Neural cell (in vitro differentiated cells): ENCODE data around the gene SLC43A3. TPM values are rescaled to one million over a fixed set of nuclear protein-coding genes. Genes with fewer than 3 reads are reported as not detected.

Experiments
- H2AFZ ChIP-seq: fragments of 200-600, 300-800 bp; sonication (generic), shearing (Covaris generic); 2 replicates; pipeline ENCODE4 v1.6.0; 2014; ENCODE audit warnings: low read depth, mild to moderate bottlenecking, antibody characterized with exemption, low read length, moderate library complexity
- H3F3A ChIP-seq: fragments of 200-600 bp; shearing (Covaris generic); 2 replicates; pipeline ENCODE4 v1.6.1; 2016; ENCODE audit warnings: mild to moderate bottlenecking, moderate library complexity, mixed read lengths, antibody characterized with exemption, low read length; ENCODE audit not compliant: insufficient read depth, poor library complexity, severe bottlenecking
- H3K27ac ChIP-seq: fragments of 200-600, 300-800 bp; sonication (generic), shearing (Covaris generic); 2 replicates; pipeline ENCODE4 v1.5.1; 2014; ENCODE audit warnings: mild to moderate bottlenecking, low read length, moderate library complexity
- H3K27me3 ChIP-seq: fragments of 300-800, 200-600 bp; sonication (generic), shearing (Covaris generic); 2 replicates; pipeline ENCODE4 v1.6.0; 2014; ENCODE audit warnings: mild to moderate bottlenecking, low read depth, low read length, moderate library complexity; ENCODE audit not compliant: insufficient read depth
- H3K36me3 ChIP-seq: fragments of 300-800, 200-600 bp; sonication (generic), shearing (Covaris generic); 2 replicates; pipeline ENCODE4 v1.5.1; 2014; ENCODE audit warnings: mild to moderate bottlenecking, antibody characterized with exemption, low read length, moderate library complexity; ENCODE audit not compliant: insufficient read depth
- H3K4me2 ChIP-seq: fragments of 300-800, 200-600 bp; sonication (generic), shearing (Covaris generic); 2 replicates; pipeline ENCODE4 v1.6.0; 2014; ENCODE audit warnings: mild to moderate bottlenecking, low read length
- H3K4me3 ChIP-seq: fragments of 300-800, 200-600 bp; sonication (generic), shearing (Covaris generic); 2 replicates; pipeline ENCODE4 v1.5.1; 2014; ENCODE audit warnings: mild to moderate bottlenecking, low read length, moderate library complexity
- H3K79me2 ChIP-seq: fragments of 200-600 bp; shearing (Covaris generic); replicated peaks from 2 replicates; pipeline ENCODE4 v1.6.0; 2014; ENCODE audit warnings: mild to moderate bottlenecking, low read length, moderate library complexity; ENCODE audit not compliant: insufficient read depth
- H3K9ac ChIP-seq: fragments of 300-800, 200-600 bp; sonication (generic), shearing (Covaris generic); 2 replicates; pipeline ENCODE4 v1.6.1; 2016; ENCODE audit warnings: mild to moderate bottlenecking, low read length, mixed read lengths
- H3K9me2 ChIP-seq: fragments of 200-600 bp; shearing (Covaris generic); 2 replicates; pipeline ENCODE4 v1.6.1; 2016; ENCODE audit warnings: mild to moderate bottlenecking, low read length, mixed read lengths; ENCODE audit not compliant: insufficient read depth
- H3K9me3 ChIP-seq: fragments of 200-600, 300-800 bp; sonication (generic), shearing (Covaris generic); 2 replicates; pipeline ENCODE4 v1.6.1; 2016; ENCODE audit warnings: mild to moderate bottlenecking, mixed run types, low read length, moderate library complexity, mixed read lengths
- H4K20me1 ChIP-seq: fragments of 200-600 bp; shearing (Covaris generic); 2 replicates; pipeline ENCODE4 v1.6.1; 2016; ENCODE audit warnings: mild to moderate bottlenecking, mixed run types; ENCODE audit not compliant: insufficient read depth
- EP300 ChIP-seq: fragments of 450-650 bp; conservative IDR thresholded peaks from 2 replicates; pipeline ENCODE4 v1.6.1; 2014; ENCODE audit warnings: antibody characterized with exemption, mild to moderate bottlenecking, moderate library complexity; ENCODE audit not compliant: poor library complexity, severe bottlenecking
- EZH2 ChIP-seq: fragments of 200-600, 300-800 bp; shearing (Covaris generic), sonication (generic); IDR thresholded peaks from 2 replicates; pipeline ENCODE4 v1.6.1; 2014; ENCODE audit warnings: antibody characterized with exemption, low read length, borderline replicate concordance, mild to moderate bottlenecking; ENCODE audit not compliant: insufficient read depth, poor library complexity, severe bottlenecking
- MXI1 ChIP-seq: fragments of 450-650 bp; conservative IDR thresholded peaks from 2 replicates; pipeline ENCODE4 v1.6.1; 2014; ENCODE audit warnings: antibody characterized with exemption, mild to moderate bottlenecking; ENCODE audit not compliant: poor library complexity, severe bottlenecking
- POLR2AphosphoS5 ChIP-seq: IDR thresholded peaks from 2 replicates; pipeline ENCODE4 v1.6.1; 2012
- RAD21 ChIP-seq: fragments of 450-650 bp; conservative IDR thresholded peaks from 2 replicates; pipeline ENCODE4 v1.6.1; 2014; ENCODE audit warnings: antibody characterized with exemption, mild to moderate bottlenecking, moderate library complexity
- SMC3 ChIP-seq: fragments of 450-650 bp; conservative IDR thresholded peaks from 2 replicates; pipeline ENCODE4 v1.6.1; 2014; ENCODE audit warnings: antibody characterized with exemption, mild to moderate bottlenecking, moderate library complexity; ENCODE audit not compliant: poor library complexity
- TAF1 ChIP-seq: IDR thresholded peaks from 2 replicates; pipeline ENCODE4 v1.6.1; 2012; ENCODE audit warnings: low read depth
- polyA plus RNA-seq: library from polyadenylated mRNA; depleted of rRNA; stranded (reverse); fragments of >200 nt; gene quantifications from 2 replicates; pipeline ENCODE4 v1.2.3, GENCODE V29; 2014
- TF ChIP-seq, protein P1 (sequence below): fragments of 450-650 bp; IDR thresholded peaks from 2 replicates; pipeline ENCODE4 v1.5.1; 2014; ENCODE audit warnings: antibody characterized with exemption, mild to moderate bottlenecking, moderate library complexity; ENCODE audit not compliant: poor library complexity, severe bottlenecking
- TF ChIP-seq, protein P2 (sequence below): IDR thresholded peaks from 2 replicates; pipeline ENCODE4 v1.6.1; 2012; ENCODE audit warnings: borderline replicate concordance

The SLC43A3 gene
- polyA plus RNA-seq, 1 donor from 2014 or later, result 0.33 TPM

DNA sequence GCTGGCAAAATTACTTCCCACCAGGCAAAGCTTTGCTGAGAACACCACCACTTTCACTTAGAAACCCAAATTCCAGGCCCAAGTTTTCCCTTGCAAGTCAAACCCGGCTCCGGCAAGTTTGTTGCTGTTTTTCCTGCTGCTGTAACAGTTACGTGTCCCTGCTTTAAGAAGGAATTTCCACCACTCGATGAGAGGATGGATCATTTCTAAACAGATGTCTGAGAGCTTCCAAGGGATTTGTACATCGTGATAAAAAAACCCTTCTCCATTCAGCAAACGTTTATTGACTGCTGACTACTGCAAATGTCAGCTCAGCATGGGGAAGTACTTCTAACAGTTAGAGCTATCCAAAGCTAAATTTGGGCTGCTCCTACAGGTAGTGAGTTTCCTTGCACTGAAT, 69.1 kb downstream of the SLC43A3 start:
- Histone ChIP-seq H3K9me2 (no peaks in the 10 kb centered on the region), H4K20me1 (no peaks in the 10 kb centered on the region), H3K36me3 (no peaks in the 10 kb centered on the region), H3K27ac (no peak overlapping the region), H3K27me3 (no peaks in the 10 kb centered on the region), H3K9ac (no peak overlapping the region), H3K4me3 (no peak overlapping the region), H3F3A (no peaks in the 10 kb centered on the region), H2AFZ (no peak overlapping the region), H3K4me2 (no peak overlapping the region), H3K79me2 (no peaks in the 10 kb centered on the region), H3K9me3 (no peaks in the 10 kb centered on the region)
- TF ChIP-seq POLR2AphosphoS5 (no peak), EZH2 (no peak), MXI1 (no peak), SMC3 (no peak), RAD21 (no peak), EP300 (no peak), TAF1 (no peak)
- TF ChIP-seq, protein P1, sequence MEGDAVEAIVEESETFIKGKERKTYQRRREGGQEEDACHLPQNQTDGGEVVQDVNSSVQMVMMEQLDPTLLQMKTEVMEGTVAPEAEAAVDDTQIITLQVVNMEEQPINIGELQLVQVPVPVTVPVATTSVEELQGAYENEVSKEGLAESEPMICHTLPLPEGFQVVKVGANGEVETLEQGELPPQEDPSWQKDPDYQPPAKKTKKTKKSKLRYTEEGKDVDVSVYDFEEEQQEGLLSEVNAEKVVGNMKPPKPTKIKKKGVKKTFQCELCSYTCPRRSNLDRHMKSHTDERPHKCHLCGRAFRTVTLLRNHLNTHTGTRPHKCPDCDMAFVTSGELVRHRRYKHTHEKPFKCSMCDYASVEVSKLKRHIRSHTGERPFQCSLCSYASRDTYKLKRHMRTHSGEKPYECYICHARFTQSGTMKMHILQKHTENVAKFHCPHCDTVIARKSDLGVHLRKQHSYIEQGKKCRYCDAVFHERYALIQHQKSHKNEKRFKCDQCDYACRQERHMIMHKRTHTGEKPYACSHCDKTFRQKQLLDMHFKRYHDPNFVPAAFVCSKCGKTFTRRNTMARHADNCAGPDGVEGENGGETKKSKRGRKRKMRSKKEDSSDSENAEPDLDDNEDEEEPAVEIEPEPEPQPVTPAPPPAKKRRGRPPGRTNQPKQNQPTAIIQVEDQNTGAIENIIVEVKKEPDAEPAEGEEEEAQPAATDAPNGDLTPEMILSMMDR, result no peak
- TF ChIP-seq, protein P2, sequence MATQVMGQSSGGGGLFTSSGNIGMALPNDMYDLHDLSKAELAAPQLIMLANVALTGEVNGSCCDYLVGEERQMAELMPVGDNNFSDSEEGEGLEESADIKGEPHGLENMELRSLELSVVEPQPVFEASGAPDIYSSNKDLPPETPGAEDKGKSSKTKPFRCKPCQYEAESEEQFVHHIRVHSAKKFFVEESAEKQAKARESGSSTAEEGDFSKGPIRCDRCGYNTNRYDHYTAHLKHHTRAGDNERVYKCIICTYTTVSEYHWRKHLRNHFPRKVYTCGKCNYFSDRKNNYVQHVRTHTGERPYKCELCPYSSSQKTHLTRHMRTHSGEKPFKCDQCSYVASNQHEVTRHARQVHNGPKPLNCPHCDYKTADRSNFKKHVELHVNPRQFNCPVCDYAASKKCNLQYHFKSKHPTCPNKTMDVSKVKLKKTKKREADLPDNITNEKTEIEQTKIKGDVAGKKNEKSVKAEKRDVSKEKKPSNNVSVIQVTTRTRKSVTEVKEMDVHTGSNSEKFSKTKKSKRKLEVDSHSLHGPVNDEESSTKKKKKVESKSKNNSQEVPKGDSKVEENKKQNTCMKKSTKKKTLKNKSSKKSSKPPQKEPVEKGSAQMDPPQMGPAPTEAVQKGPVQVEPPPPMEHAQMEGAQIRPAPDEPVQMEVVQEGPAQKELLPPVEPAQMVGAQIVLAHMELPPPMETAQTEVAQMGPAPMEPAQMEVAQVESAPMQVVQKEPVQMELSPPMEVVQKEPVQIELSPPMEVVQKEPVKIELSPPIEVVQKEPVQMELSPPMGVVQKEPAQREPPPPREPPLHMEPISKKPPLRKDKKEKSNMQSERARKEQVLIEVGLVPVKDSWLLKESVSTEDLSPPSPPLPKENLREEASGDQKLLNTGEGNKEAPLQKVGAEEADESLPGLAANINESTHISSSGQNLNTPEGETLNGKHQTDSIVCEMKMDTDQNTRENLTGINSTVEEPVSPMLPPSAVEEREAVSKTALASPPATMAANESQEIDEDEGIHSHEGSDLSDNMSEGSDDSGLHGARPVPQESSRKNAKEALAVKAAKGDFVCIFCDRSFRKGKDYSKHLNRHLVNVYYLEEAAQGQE, result no peak

DNA sequence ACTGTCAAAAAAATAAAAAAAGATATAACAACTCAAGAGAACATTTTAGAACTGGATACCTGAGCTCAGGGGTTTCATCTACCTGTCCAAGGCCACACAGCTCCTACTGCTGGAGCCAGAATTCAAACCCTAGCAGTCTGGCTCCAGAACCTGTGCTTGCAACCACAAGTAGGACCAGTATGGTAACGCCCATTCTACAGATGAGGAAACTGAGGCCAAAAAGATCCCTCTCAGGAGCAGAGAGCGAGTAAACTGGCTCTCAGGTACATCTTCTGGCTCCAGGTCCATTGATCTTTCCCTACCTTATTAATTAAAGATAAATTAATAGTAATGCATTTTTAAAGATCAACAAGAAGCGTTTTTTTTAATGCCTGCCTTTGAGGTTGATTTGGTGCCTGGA, 69.6 kb downstream of the SLC43A3 start:
- Histone ChIP-seq H3K9me3 (no peaks in the 10 kb centered on the region), H3K4me2 (no peak overlapping the region), H2AFZ (no peak overlapping the region), H3K79me2 (no peaks in the 10 kb centered on the region), H3F3A (no peaks in the 10 kb centered on the region), H4K20me1 (no peaks in the 10 kb centered on the region), H3K9me2 (no peaks in the 10 kb centered on the region), H3K27me3 (no peaks in the 10 kb centered on the region), H3K27ac (no peak overlapping the region), H3K4me3 (no peak overlapping the region), H3K9ac (no peak overlapping the region), H3K36me3 (no peaks in the 10 kb centered on the region)
- TF ChIP-seq, protein P1, result no peak
- no peak for TF ChIP-seq EP300
- no peak for TF ChIP-seq MXI1
- TF ChIP-seq, protein P2, result no peak
- no peak for TF ChIP-seq SMC3
- no peak for TF ChIP-seq RAD21
- TF ChIP-seq EZH2, result no peak
